KBM-7 (cell line): ENCODE measurements around the gene RXRG.
"Not testable (repeated sequence)": the region's sequence is repeated elsewhere in the genome, so short reads cannot be mapped to it uniquely, and the experiment has no call there.

Experiments used
- DNase-seq: peaks from one replicate; pipeline ENCODE4 v3.0.0-alpha.2; 2015
- in situ Hi-C: fragments of 300-500 bp; cut with MboI; formaldehyde crosslinking; loops from 2 replicates; pipeline ENCODE4 v1.14.3; 2020; ENCODE audit warnings: low sequenced_read_pairs, low pct_unique_long_range_greater_than_20kb, mixed read lengths

Gene RXRG

GRCh38 chr1:165444897-165445370, at the start of gene RXRG:
TSS of gene RXRG (minus strand) at chr1:165445126. CDS start at chr1:165444893, 233 bp downstream.
- in situ Hi-C loops: no loop called here
- DNase-seq: no peak

DNA sequence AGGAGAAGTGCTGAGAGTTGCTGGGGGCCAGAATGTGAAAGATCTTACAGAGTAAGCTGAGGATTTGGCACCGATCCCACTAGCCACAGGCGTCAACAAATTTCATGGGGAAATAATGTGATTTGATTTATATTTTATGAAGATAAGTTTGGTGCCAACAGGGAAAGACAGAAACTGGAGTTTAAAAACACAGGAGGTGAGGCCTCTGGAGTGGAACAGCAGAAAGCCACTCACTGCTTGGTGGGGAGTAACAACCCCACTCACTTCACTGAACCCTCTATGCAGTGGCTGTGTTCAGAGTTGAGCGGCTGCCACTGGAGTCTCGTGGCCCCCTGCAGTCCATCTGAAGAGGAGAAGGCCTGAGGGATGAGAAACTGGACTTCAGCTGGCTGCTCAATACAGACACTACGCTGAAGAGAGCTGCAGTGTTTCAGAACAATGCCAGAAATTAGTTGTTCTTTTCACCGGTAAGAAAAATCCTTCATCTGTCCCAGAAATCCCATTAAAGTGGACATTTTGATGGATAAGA, 48.0 kb upstream of the RXRG start:
- DNase-seq: no peak
- in situ Hi-C loops: no loop called here

GRCh38 chr1:165490175-165490574, 45.2 kb upstream of the RXRG start:
- DNase-seq: no peak
- in situ Hi-C loops: no loop called here

DNA sequence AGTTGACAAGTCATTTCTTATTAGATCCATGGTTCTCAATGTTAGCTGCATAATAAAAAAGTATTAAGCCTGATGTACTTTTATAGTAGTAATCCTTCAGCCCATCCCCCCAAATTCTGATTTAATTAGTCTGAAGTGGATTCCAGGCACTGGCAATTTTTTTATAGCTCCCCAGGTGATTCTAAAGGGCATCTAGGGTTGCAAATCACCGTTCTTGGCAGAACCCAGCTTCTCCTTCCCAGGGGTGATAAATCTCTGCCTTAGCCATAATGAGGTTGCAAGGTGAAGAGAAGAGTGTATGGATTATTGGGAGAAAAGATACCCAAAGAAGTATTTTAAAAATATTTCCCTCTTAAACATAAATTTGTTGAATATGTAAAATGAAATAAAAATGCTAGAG, 43.0 kb upstream of the RXRG start:
- in situ Hi-C loops: no loop called here
- DNase-seq: no peak

- in situ Hi-C loops: no loop called here
These were observed 41.7 kb upstream of the RXRG start for GRCh38 chr1:165486663-165487062.

GRCh38 chr1:165485716-165486115, 40.8 kb upstream of the RXRG start:
- in situ Hi-C loops: no loop called here
- no peak for DNase-seq

More at GRCh38 chr1:165486663-165487062, 41.7 kb upstream of the RXRG start:
- no peak for DNase-seq

DNA sequence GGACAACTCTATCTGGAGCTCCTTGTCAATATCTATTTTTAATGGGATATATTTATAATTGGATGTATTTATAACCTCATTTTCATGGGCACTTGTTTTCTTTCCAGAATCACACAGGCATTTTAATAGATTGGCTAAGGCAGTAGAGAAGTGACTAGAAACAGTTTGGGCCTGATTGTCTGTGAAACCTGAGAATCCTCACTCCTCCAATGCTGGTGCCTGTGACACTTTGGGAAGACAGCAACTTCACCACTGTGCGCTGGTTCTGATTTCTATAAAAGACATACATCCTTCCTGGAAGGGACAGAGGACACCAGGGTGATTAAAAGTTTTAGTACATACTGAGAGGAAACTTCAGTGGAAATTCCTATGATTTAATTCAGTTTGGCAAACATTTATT, 39.6 kb upstream of the RXRG start:
- DNase-seq: no peak
- in situ Hi-C loops: no loop called here

- no peak for DNase-seq
- in situ Hi-C loops: no loop called here
These were observed 38.5 kb upstream of the RXRG start for GRCh38 chr1:165483412-165483811.

GRCh38 chr1:165481820-165482532, 37.0 kb upstream of the RXRG start:
- in situ Hi-C loops: no loop called here
- peak; percentile 1 for DNase-seq

DNA sequence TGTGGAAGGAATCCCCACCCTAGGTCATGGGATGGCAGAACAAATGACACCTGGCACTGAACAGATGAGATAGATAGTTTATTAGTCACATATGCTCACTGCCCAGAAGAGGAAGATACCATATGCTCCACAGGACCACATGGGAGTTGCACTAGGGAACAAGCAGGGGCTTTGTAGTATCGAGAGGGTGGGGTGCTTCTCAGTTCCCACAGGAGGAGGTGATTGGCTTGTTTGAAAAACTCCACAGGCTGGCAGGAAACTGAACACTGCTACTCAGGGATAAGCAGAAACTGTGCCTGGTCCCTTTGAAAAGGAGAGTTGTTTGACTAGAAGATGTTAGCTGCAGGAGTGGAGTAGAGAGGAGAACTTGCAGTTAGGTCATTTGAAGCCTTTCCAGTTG, 31.9 kb upstream of the RXRG start:
- DNase-seq: no peak
- in situ Hi-C loops: no loop called here

DNA sequence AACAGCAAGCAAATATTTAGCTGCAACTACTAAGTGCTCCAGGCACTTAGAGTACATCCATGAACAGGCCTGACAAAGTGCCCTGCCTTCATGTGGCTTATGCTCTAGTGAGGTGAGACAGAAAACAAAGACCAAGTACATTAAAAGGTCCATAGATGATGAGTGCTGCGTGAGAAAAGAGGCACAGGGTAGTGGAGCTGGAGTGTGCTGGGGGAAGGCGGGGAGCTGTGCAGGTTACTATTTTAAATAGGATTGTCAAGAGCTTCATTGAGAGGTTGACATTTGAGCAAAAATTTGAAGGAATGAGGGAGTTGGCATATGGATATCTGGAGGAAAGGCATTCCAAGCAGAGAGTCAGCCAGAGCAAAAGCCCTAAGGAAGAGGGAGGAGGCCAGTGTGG, 29.3 kb upstream of the RXRG start:
- in situ Hi-C loops: no loop called here
- DNase-seq: no peak

DNA sequence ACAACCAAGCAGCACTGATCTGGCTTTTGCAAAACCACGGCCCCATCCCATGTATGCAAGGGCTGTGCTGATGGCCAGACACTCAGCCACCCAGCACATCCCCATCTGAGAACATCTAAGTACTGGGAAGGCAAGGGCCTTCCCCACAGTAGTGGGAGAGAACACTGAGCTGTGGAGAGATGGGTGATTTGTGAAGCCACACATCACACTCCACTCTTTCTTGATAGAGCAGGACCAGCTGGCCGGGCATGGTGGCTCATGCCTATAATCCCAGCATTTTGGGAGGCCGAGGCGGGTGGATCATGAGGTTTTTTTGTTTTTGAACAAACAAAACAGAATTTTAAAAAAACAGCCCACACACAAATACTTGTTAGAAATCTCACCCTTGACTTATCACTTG, 28.2 kb upstream of the RXRG start:
- no peak for DNase-seq
- in situ Hi-C loops: no loop called here

- DNase-seq: no peak
- in situ Hi-C loops: no loop called here
These were observed 23.9 kb upstream of the RXRG start for GRCh38 chr1:165468726-165469249.

GRCh38 chr1:165468253-165468652, 23.3 kb upstream of the RXRG start:
- no peak for DNase-seq
- in situ Hi-C loops: no loop called here

DNA sequence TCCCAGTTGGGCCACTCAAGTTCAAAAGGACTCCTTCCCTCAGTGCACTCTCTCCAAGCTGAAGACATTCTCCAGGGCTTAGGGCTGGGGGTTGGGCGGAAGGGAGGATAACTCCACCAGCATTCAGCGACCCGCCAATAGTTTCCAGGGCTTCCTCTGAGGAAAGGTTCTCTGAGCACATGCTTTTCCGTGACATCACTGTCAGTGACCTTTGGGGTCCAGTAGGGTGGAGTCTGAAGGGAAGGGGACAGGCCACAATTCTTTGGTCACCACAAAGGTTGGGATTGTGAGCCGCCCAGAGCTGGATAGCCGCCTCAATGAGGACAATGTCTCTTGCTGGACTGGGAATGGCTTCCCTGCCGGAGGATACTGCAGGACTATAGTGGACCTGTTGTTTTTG, 22.8 kb upstream of the RXRG start:
- in situ Hi-C loops: no loop called here
- DNase-seq: no peak

GRCh38 chr1:165463978-165464377, 19.1 kb upstream of the RXRG start:
- no peak for DNase-seq
- in situ Hi-C loops: no loop called here

DNA sequence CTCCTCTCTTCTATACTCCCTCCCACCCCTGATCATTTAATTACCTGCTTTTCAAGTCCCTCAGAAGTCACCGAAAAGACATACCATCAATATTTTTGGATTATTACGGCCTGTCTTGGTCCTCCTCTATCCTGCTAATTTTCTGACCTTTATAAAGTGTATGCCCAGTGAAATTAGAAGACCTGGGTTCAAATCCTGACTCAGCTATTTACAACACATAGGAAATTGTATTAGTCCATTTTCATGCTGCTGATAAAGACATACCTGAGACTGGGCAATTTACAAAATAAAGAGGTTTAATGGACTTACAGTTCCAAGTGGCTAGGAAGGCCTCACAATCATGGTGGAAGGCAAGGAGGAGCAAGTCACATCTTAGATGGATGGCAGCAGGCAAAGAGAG, 14.8 kb upstream of the RXRG start:
- DNase-seq, in situ Hi-C loops: not testable (repeated sequence)

- in situ Hi-C loops: no loop called here
- DNase-seq: no peak
These were observed 11.9 kb upstream of the RXRG start for GRCh38 chr1:165456861-165457260.

- in situ Hi-C loops: no loop called here
- DNase-seq: no peak
These were observed 11.2 kb upstream of the RXRG start for GRCh38 chr1:165456114-165456513.

DNA sequence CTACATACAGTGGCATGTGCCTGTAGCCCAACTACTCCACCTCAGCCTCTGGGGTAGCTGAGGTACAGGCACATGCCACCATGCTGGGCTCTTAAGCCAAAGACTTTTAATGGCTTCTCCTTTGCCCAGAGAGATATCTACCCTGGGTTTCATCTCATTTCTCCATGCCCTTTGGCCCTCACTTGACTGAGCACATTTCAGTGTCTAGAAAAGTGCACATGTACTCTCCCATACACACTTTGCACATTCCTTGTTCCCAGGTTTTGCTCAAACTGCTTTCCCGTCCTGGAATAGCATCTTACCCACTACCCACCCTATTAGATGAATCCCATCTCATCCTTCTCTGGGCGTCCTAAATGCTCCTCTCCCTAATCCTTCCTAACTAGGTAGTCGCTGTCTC, 10.2 kb upstream of the RXRG start:
- in situ Hi-C loops: no loop called here

DNA sequence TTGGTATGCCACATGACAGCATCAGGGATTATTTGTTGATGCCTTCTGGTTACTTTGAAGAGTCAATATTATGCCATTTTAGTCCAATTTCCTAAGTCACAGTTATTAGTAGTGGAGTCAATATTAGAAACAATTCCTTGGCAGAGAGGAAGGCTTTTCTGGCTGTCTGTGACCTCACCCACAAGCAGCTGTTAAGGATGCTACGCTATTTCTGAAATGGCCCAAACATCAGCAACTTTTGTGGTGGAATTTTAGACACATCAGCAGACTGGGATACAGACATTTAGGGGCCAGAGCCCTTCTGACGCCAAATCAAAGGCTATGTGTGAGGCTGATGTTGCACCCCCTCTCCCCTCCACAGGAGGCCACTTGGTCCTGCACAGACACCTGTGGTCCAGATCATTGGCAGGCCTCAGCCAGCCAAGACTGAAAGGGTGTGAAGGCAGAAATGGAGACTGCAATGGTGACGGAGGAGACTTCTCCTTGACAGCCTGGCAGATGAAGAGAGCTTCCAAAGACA, 9.2 kb upstream of the RXRG start:
- DNase-seq: no peak
- in situ Hi-C loops: no loop called here

More for the DNA sequence above, 10.2 kb upstream of the RXRG start:
- no peak for DNase-seq
